ENCODE measurements around the gene RBPJ. TPM values are rescaled to one million over a fixed set of nuclear protein-coding genes. Genes with fewer than 3 reads are reported as not detected.

Gene RBPJ
- total RNA-seq, 2 experiments from 2014 or later = 171 to 180 TPM

DNA sequence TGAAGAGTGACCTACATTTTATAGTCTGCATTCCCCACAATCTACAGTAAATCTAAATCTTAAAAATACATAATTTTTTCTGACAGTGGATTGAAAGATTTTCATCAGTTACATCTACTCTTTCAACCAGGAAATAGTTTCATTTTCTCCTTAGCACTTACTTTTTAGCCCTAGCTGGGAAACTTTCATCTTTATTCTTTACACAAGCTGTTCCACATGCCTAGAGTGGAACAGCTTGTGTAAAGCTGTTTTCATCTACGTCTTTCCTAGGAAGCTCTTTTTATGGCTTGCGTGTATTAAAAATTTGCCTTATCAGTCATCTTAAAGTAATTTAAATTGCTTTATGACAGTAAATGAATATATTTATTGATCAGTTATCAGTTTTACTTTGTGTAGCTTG is 40.5 kb downstream of the RBPJ start:
- Mint-ChIP-seq H3K4me1 (peaks cover 28% of the 10 kb centered on the region), H3K9me3 (ENCODE audit: low read depth) (no peaks in the 10 kb centered on the region), H3K36me3 (ENCODE audit: low read depth) (peaks cover 4% of the 10 kb centered on the region), H3K4me3 (no peak overlapping the region), H3K27me3 (no peaks in the 10 kb centered on the region), H3K27ac (no peak overlapping the region)
- CTCF ChIA-PET = interaction anchor here (0.7 to 1.8 kb wide), 8 partner anchors 9 to 373 kb away, joined by 3 to 6 read pairs (median 4); no protein-coding TSS in a partner anchor
- POLR2A ChIA-PET = no interaction called here
- intact Hi-C loops (cut with DNase I, micrococcal nuclease) = no loop called here
- no peak for ATAC-seq
- DNase-seq = no peak

DNA sequence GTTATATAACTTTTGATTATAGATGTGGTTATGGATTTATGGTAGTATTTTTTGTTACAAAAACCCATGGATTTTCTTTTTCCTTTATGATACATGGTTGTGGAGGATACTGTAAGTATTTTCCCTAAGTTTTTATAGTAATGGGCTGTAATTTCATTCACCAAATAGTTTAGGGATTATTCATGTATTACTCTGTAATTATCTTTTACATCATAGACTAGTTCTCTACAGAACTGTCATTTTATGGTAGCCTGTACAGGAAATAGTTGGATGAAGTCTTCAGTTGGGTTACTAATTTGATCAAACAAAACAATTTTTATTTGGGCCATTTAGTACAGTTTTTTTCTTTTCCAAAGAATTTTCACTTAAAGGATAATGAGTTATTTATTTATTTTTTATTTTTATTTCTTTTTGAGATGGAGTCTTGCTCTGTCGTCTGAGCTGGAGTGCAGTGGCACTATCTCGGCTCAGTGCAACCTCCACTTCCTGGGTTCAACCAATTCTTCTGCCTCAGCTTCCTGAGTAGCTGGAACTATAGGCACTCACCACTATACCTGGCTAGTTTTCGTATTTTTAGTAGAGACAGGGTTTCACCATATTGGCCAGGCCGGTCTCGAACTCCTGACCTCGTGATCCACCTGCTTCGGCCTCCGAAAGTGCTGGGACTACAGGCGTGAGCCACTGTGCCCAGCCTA is 42.1 kb downstream of the RBPJ start:
- Mint-ChIP-seq H3K9me3 (ENCODE audit: low read depth) (no peaks in the 10 kb centered on the region), H3K36me3 (ENCODE audit: low read depth) (peaks cover 6% of the 10 kb centered on the region), H3K4me3 (no peak overlapping the region), H3K4me1 (peaks cover 30% of the 10 kb centered on the region), H3K27me3 (no peaks in the 10 kb centered on the region), H3K27ac (no peak overlapping the region)
- DNase-seq (no peak), ATAC-seq (no peak)
- CTCF ChIA-PET = interaction anchor here (1.7 kb wide), 1 partner anchor 11 kb away, joined by 4 read pairs; no protein-coding TSS in a partner anchor
- POLR2A ChIA-PET = no interaction called here
- intact Hi-C loops (cut with DNase I, micrococcal nuclease) = no loop called here

DNA sequence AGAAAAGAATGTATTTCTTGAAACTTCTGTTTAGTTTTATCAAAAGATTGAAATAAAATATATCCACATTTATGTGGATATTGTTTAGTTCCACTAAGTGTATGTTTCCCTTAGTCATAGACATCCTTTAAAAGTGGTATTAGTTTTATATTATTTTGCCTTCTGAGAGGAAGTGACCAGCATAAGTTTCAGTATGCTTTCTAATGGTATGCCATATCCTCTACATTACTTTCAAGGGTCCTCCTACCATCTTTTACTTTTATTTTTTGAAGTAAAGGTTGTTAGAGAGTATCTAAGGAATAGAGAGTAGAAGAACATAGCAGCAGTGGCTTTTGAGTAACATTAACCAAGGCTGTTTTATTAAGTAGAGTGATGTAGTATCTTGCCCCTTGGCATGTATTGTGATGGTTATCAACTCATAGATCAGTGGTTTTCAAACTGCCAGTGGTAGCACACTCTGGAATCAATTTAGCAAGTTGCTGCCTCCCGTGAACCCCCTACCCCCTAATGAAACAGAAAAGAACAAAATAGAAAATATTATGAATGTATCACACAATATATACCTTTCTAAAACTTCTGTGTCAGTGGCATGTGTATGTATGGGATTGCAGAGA is 44.8 kb downstream of the RBPJ start:
- no peak overlapping the region for H3K4me3 Mint-ChIP-seq
- intact Hi-C loops (cut with DNase I, micrococcal nuclease) = no loop called here
- DNase-seq (no peak), ATAC-seq (no peak)
- H3K36me3 Mint-ChIP-seq (ENCODE audit: low read depth) = peaks cover 23% of the 10 kb centered on the region
- ChIA-PET POLR2A (no interaction called here), CTCF (interaction anchor here (1.0 kb wide), 1 partner anchor 25 kb away, joined by 4 read pairs; no protein-coding TSS in a partner anchor)
- no peaks in the 10 kb centered on the region for H3K27me3 Mint-ChIP-seq
- H3K4me1 Mint-ChIP-seq = peaks cover 38% of the 10 kb centered on the region
- no peak overlapping the region for H3K27ac Mint-ChIP-seq
- no peaks in the 10 kb centered on the region for H3K9me3 Mint-ChIP-seq (ENCODE audit: low read depth)

DNA sequence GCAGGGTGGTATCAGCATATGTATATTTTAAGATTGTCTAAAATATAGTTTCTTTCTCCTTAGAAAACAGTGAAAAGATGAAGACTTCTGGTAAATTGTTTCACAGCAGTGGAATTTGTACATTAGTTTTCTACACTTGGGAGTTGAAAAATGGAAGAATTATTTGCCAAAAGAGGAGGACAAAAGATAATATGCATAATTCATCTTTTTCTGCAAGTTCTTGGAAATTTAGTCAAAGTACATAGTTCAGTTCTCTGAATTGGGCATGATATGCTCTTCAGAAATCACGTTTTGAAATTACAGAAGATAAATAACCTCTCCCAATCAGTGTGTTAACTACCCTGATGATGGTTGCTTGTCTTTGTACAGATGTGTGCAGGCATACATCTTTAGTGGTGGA is 47.0 kb downstream of the RBPJ start:
- DNase-seq (no peak), ATAC-seq (no peak)
- H3K27ac Mint-ChIP-seq = no peak overlapping the region
- H3K9me3 Mint-ChIP-seq (ENCODE audit: low read depth) = no peaks in the 10 kb centered on the region
- ChIA-PET POLR2A (no interaction called here), CTCF (no interaction called here)
- H3K36me3 Mint-ChIP-seq (ENCODE audit: low read depth) = peaks cover 23% of the 10 kb centered on the region
- H3K4me1 Mint-ChIP-seq = peaks cover 34% of the 10 kb centered on the region
- intact Hi-C loops (cut with DNase I, micrococcal nuclease) = no loop called here
- H3K4me3 Mint-ChIP-seq = no peak overlapping the region
- H3K27me3 Mint-ChIP-seq = no peaks in the 10 kb centered on the region

DNA sequence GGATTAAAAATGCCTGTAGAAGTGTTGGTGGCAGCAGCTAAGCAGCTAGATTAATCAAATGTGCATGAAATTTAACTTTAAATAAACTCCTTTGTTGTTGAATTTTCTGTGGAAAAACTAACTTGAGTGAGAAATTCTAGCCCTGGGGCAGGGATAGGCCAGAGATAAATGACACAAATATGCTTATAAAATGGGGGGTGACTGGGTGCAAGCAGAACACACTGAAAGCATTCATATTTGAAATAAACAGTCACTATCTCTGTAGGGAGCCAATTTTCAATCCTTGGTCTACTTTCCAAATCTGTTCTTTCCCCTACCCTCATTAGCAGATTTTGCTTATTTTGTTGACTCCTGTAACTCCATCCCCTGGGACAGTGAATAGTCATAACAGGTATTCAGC is 47.9 kb downstream of the RBPJ start:
- Mint-ChIP-seq H3K9me3 (ENCODE audit: low read depth) (no peaks in the 10 kb centered on the region), H3K27ac (no peak overlapping the region), H3K36me3 (ENCODE audit: low read depth) (peaks cover 20% of the 10 kb centered on the region), H3K4me1 (peaks cover 41% of the 10 kb centered on the region), H3K4me3 (no peak overlapping the region), H3K27me3 (no peaks in the 10 kb centered on the region)
- no peak for ATAC-seq
- DNase-seq = no peak
- POLR2A ChIA-PET = no interaction called here
- CTCF ChIA-PET = no interaction called here
- intact Hi-C loops (cut with DNase I, micrococcal nuclease) = no loop called here

DNA sequence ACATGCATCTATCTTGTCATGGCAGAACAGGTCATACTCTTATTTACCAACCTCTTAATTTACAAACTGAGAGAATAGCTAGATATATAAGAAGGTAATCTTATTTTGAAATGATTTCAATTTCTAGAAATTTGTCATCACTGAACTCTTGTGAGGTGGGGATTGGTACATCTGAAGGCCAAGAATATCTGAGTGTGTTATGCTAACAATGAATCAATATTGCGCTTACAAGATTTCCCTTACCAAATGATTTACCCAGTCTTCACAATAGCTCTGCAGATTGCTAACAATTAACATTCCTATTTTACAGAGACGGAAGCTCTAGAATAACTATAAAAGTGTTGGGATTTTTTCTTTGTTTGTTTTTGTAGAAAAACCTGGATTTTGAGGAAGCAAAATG is 48.3 kb downstream of the RBPJ start:
- ATAC-seq = peak; percentile 32
- intact Hi-C loops (cut with DNase I, micrococcal nuclease) = no loop called here
- Mint-ChIP-seq H3K4me1 (peaks cover 42% of the 10 kb centered on the region), H3K27ac (no peak overlapping the region), H3K4me3 (no peak overlapping the region), H3K9me3 (ENCODE audit: low read depth) (no peaks in the 10 kb centered on the region), H3K27me3 (no peaks in the 10 kb centered on the region), H3K36me3 (ENCODE audit: low read depth) (peaks cover 20% of the 10 kb centered on the region)
- ChIA-PET CTCF (no interaction called here), POLR2A (no interaction called here)
- DNase-seq = no peak

DNA sequence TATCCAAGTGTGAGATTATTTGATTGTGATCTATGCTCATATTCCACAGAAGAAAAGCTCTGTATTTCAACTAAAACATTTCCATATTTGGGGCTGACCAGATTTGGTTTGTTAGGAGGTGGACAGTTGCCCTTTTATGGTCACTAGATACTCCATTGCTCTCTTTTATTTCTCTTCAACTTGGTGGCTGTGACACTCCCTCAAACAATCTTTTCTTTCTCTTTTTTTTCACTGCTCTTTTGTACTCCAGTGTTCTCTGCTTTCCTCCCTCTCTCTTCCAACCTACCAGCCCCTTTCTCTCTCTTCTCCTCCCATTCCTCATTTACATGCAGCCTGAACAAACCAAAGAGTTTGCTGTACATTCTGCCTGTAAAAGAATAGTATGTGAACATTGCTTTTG is 48.8 kb downstream of the RBPJ start:
- Mint-ChIP-seq H3K27ac (no peak overlapping the region), H3K9me3 (ENCODE audit: low read depth) (no peaks in the 10 kb centered on the region), H3K27me3 (no peaks in the 10 kb centered on the region), H3K4me1 (peaks cover 43% of the 10 kb centered on the region), H3K4me3 (no peak overlapping the region), H3K36me3 (ENCODE audit: low read depth) (peaks cover 19% of the 10 kb centered on the region)
- CTCF ChIA-PET = interaction anchor here (0.7 to 0.8 kb wide), 2 partner anchors 13 to 39 kb away, joined by 3 to 4 read pairs; no protein-coding TSS in a partner anchor
- no peak for DNase-seq
- ATAC-seq = no peak
- POLR2A ChIA-PET = no interaction called here
- intact Hi-C loops (cut with DNase I, micrococcal nuclease) = no loop called here

DNA sequence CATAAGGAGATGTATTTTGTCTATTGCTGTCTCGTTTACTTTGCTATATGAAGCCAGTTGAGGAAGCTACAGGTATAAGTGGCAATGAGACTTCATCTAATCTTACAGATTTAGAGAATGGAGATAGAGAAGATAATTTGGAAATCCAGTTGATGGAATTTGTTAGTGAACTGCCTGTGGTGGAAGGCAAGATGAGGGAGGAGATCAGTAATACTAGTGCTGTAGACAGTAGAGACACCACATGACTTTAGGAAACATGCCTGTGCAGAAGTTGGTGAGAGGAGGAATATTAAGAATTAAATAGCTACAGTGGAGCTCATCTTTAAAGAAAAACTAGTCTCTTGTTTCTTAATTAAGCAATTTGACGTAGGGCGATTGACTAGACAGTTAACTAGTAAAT is 51.3 kb downstream of the RBPJ start:
- ChIA-PET POLR2A (no interaction called here), CTCF (interaction anchor here (0.8 to 2.2 kb wide), 6 partner anchors 9 to 47 kb away, joined by 3 to 9 read pairs (median 4); no protein-coding TSS in a partner anchor)
- no peak overlapping the region for H3K27ac Mint-ChIP-seq
- no peaks in the 10 kb centered on the region for H3K9me3 Mint-ChIP-seq (ENCODE audit: low read depth)
- ATAC-seq (no peak), DNase-seq (no peak)
- H3K4me1 Mint-ChIP-seq = peaks cover 57% of the 10 kb centered on the region
- H3K4me3 Mint-ChIP-seq = no peak overlapping the region
- no peaks in the 10 kb centered on the region for H3K27me3 Mint-ChIP-seq
- peaks cover 28% of the 10 kb centered on the region for H3K36me3 Mint-ChIP-seq (ENCODE audit: low read depth)
- intact Hi-C loops (cut with DNase I, micrococcal nuclease) = loop anchor here in 1 of 2 experiments (5.0 kb wide), 1 partner anchor 50 kb away; the partner anchor contains the start of gene RBPJ

DNA sequence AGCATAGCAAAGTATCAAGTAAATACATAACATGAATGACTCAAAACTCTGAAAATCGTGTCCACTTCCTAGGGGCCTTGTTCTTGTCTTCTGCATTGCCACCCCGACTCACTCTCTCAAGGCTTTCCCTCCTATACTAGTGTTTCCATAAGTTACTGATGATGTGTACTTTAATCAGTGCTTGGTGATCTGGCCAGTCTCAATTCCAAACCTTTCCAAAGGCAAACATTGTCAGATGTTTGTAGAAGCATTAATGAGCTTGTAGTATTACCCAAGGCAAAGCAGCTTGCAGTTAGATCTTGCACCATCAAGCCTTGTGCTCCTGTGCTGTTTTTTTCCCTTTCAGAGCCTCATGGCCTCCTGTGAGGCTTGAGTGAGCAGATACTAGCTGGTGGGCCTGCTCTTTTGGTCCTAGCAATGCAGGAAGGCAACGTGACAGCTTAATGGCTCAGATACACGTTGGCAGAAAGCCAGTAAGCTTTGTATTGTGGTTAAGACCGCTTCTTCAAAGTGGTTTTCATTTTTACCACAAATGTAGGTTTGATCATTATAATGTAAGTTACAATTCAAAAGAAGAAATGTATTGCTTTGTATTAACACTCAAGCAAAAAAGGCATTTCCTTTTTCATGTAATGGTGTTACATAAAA is 51.8 kb downstream of the RBPJ start:
- Mint-ChIP-seq H3K27me3 (no peaks in the 10 kb centered on the region), H3K27ac (no peak overlapping the region), H3K9me3 (ENCODE audit: low read depth) (no peaks in the 10 kb centered on the region), H3K4me3 (no peak overlapping the region), H3K4me1 (peaks cover 63% of the 10 kb centered on the region), H3K36me3 (ENCODE audit: low read depth) (peaks cover 31% of the 10 kb centered on the region)
- ChIA-PET POLR2A (no interaction called here), CTCF (interaction anchor here (0.8 to 2.2 kb wide), 7 partner anchors 8 to 47 kb away, joined by 3 to 9 read pairs (median 3); no protein-coding TSS in a partner anchor)
- peak; percentile 54 for DNase-seq
- intact Hi-C loops (cut with DNase I, micrococcal nuclease) = loop anchor here in 1 of 2 experiments (5.0 kb wide), 1 partner anchor 50 kb away; the partner anchor contains the start of gene RBPJ
- peak; percentile 84 for ATAC-seq

DNA sequence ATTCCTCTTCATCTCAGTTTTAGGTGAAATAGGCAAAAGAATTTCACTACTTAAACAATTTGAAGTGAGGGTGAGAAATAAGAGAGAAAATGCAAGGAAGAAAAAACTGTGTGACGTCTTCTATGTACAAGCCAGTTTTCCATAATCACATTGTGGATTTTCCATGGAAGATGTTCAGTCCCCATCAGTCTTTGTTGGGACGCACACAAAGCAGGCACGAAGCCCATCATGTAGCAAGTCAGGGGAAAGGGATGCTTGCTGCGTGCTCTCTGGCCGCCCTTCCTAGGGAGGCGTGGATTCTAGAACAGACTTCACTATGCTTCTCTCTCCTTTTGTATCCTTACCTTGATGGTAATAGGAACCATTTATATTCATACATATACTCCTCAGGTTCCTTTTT is 54.7 kb downstream of the RBPJ start:
- Mint-ChIP-seq H3K36me3 (ENCODE audit: low read depth) (peaks cover 18% of the 10 kb centered on the region), H3K9me3 (ENCODE audit: low read depth) (no peaks in the 10 kb centered on the region), H3K27me3 (no peaks in the 10 kb centered on the region), H3K4me1 (peaks cover 60% of the 10 kb centered on the region), H3K27ac (no peak overlapping the region), H3K4me3 (no peak overlapping the region)
- POLR2A ChIA-PET = interaction anchor here (0.6 kb wide), 1 partner anchor 25 kb away, joined by 3 read pairs; no protein-coding TSS in a partner anchor
- DNase-seq (no peak), ATAC-seq (no peak)
- intact Hi-C loops (cut with DNase I, micrococcal nuclease) = no loop called here
- CTCF ChIA-PET = interaction anchor here (0.9 kb wide), 1 partner anchor 45 kb away, joined by 3 read pairs; no protein-coding TSS in a partner anchor

DNA sequence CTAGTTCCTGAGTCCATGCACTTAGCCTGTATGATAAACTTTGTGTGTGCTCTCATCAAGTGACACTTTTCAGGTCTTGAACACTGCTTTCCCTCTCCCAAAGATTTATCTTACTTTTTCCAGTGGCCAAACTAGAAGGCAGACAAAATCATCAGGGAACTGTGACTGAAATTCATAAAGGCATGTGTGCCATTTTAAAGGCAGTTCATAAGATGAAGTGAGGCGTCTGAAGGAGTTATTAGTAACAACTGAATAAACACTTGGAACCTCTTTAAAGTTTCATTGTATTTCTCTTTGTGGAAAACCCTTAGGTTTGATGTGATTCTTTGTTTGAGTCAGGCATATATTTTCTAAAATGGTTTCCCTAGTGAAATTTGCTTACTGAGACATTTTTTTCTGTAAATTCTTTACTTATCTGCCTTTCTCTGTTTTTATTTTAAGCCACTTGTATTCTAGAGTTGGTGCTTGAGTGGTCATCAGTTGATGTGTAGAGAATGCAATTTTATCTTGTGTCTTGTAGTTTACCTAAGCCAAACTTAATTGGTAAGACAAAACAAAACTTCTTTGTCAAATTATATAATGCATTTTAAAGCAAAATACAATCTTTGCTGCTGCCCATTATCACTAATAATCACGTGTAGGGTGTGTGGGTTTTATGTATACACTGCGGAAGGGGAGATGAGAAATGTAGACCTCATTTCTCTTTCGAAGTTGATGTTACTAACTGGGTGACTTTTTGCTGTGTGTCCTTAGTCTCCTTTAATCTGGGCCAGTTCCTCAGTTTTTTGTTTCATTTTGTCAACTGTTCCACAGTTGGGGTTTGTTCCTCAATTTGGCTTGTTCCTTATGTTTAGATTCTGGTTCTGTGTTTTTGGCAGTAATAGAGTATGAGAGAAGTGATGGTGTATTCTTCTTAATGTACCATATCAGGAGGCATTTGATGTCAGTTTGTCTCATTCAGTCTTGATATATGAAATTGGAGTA is 56.8 kb downstream of the RBPJ start:
- CTCF ChIA-PET = interaction anchor here (0.6 kb wide), 1 partner anchor 317 kb away, joined by 3 read pairs; no protein-coding TSS in a partner anchor
- no peak for ATAC-seq
- H3K27me3 Mint-ChIP-seq = no peaks in the 10 kb centered on the region

More for the DNA sequence above, 56.8 kb downstream of the RBPJ start:
- H3K36me3 Mint-ChIP-seq (ENCODE audit: low read depth) = peaks cover 18% of the 10 kb centered on the region
- POLR2A ChIA-PET = no interaction called here
- intact Hi-C loops (cut with DNase I, micrococcal nuclease) = no loop called here
- H3K4me1 Mint-ChIP-seq = peaks cover 51% of the 10 kb centered on the region
- no peaks in the 10 kb centered on the region for H3K9me3 Mint-ChIP-seq (ENCODE audit: low read depth)
- peak overlapping the region; percentile 29 for H3K27ac Mint-ChIP-seq
- no peak overlapping the region for H3K4me3 Mint-ChIP-seq
- DNase-seq = no peak
